Osteoblast (primary cell): ENCODE measurements around the gene RGMA. TPM values are rescaled to one million over a fixed set of nuclear protein-coding genes. Genes with fewer than 3 reads are reported as not detected.

Experiments used
- DNase-seq: peaks from one replicate; pipeline ENCODE4 v3.0.0; 2011; ENCODE audit warnings: low spot score, mixed read lengths; ENCODE audit not compliant: insufficient read length; ENCODE audit errors: missing footprints
- H2AFZ ChIP-seq: 2 replicates; pipeline ENCODE4 v1.6.0; 2011; ENCODE audit warnings: mild to moderate bottlenecking, low read length
- H3K27ac ChIP-seq: 2 replicates; pipeline ENCODE4 v1.5.1; 2011; ENCODE audit warnings: mild to moderate bottlenecking, low read depth, low read length, moderate library complexity
- H3K27me3 ChIP-seq: 2 replicates; pipeline ENCODE4 v1.6.0; 2012; ENCODE audit warnings: mild to moderate bottlenecking, control low read depth, inconsistent platforms, low read length, moderate library complexity; ENCODE audit not compliant: insufficient read depth
- H3K36me3 ChIP-seq: 2 replicates; pipeline ENCODE4 v1.5.1; 2011; ENCODE audit warnings: mild to moderate bottlenecking, low read length, control low read depth, moderate library complexity; ENCODE audit not compliant: insufficient read depth
- H3K4me1 ChIP-seq: 2 replicates; pipeline ENCODE4 v1.5.1; 2011; ENCODE audit warnings: mild to moderate bottlenecking, low read length, control low read depth, moderate library complexity; ENCODE audit not compliant: insufficient read depth
- H3K4me2 ChIP-seq: 2 replicates; pipeline ENCODE4 v1.6.0; 2011; ENCODE audit warnings: mild to moderate bottlenecking, low read length; ENCODE audit not compliant: insufficient read depth
- H3K4me3 ChIP-seq: fragments of 200-600 bp; sonication (generic); 3 replicates; pipeline ENCODE4 v1.5.1; 2012; ENCODE audit warnings: mild to moderate bottlenecking, low read length, inconsistent platforms; ENCODE audit not compliant: insufficient read depth
- H3K79me2 ChIP-seq: 2 replicates; pipeline ENCODE4 v1.6.0; 2012; ENCODE audit warnings: mild to moderate bottlenecking, low read length, control low read depth, inconsistent platforms; ENCODE audit not compliant: insufficient read depth
- H3K9me3 ChIP-seq: 2 replicates; pipeline ENCODE4 v1.5.1; 2011; ENCODE audit warnings: low read depth, low read length, control low read depth
- H4K20me1 ChIP-seq: 2 replicates; pipeline ENCODE4 v1.6.0; 2012; ENCODE audit warnings: mild to moderate bottlenecking, low read length, control low read depth; ENCODE audit not compliant: insufficient read depth
- CTCF ChIP-seq: IDR thresholded peaks from 2 replicates; pipeline ENCODE4 v1.5.1; 2011; ENCODE audit warnings: mild to moderate bottlenecking, low read depth, low read length, moderate library complexity; ENCODE audit errors: extremely low read depth
- total RNA-seq: library from RNA; depleted of rRNA; stranded (reverse); fragments of >200 nt; gene quantifications from 2 replicates; pipeline ENCODE4 v1.2.3, GENCODE V29; 2012

Gene RGMA
- total RNA-seq, 1 donor: 2.5 TPM

GRCh38 chr15:93031103-93031464, 57.9 kb downstream of the RGMA start:
- H3K4me3 ChIP-seq: no peak overlapping the region
- peaks cover 38% of the 10 kb centered on the region for H3K4me1 ChIP-seq
- no peak overlapping the region for H3K27ac ChIP-seq
- no peak overlapping the region for H2AFZ ChIP-seq
- H3K9me3 ChIP-seq: no peaks in the 10 kb centered on the region
- H3K27me3 ChIP-seq: no peaks in the 10 kb centered on the region
- peaks cover 22% of the 10 kb centered on the region for H3K36me3 ChIP-seq
- peaks cover 33% of the 10 kb centered on the region for H4K20me1 ChIP-seq
- no peak overlapping the region for H3K4me2 ChIP-seq
- no peak for DNase-seq
- TF ChIP-seq CTCF: no peak
- peaks cover 16% of the 10 kb centered on the region for H3K79me2 ChIP-seq

DNA sequence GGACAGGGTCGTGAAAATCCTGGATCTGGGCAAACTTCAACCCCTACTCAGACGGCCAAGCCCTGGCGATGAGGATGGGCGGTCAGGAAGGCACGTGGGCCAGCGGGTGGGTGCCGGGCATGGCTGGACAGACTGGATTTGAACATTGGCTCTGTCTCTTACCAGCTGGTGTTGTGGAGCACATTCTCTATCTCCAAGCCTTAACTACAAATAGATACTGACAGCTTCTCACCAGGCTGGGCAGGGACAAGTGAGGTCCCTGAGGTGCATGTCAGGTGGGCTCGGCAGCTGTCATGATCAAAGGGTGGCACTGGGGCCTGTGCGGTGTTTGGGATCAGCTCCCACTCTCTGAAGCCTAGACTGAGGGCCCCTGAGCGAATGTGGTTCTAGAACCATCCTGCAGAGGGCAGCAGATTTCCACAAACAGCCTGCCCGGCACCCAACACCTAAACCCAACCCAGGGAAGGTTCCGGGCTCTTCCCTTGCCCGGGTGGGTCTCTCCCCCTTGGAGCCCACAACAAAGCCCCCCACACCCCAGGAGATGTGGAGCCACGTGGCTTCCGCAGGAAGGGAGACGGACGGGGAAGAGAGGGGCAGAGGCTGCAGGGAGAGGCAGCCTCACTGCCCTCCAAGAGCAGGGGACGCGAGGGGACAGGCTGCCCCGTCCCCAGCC, 58.4 kb downstream of the RGMA start:
- Histone ChIP-seq H3K27me3 (no peaks in the 10 kb centered on the region), H4K20me1 (peaks cover 38% of the 10 kb centered on the region), H3K4me2 (no peak overlapping the region), H3K79me2 (peaks cover 20% of the 10 kb centered on the region), H3K9me3 (no peaks in the 10 kb centered on the region), H3K36me3 (peaks cover 27% of the 10 kb centered on the region), H2AFZ (no peak overlapping the region), H3K4me3 (no peak overlapping the region), H3K27ac (peak overlapping the region; percentile 7), H3K4me1 (peaks cover 38% of the 10 kb centered on the region)
- peak; percentile 82 for TF ChIP-seq CTCF
- peak; percentile 98 for DNase-seq

GRCh38 chr15:93029836-93030429, 59.1 kb downstream of the RGMA start:
- Histone ChIP-seq H4K20me1 (peaks cover 44% of the 10 kb centered on the region), H3K9me3 (no peaks in the 10 kb centered on the region), H3K27ac (peak overlapping the region; percentile 89)

More at GRCh38 chr15:93029836-93030429, 59.1 kb downstream of the RGMA start:
- Histone ChIP-seq H3K79me2 (peaks cover 26% of the 10 kb centered on the region), H3K36me3 (peaks cover 33% of the 10 kb centered on the region), H3K27me3 (no peaks in the 10 kb centered on the region), H3K4me3 (no peak overlapping the region), H2AFZ (no peak overlapping the region), H3K4me1 (peaks cover 38% of the 10 kb centered on the region), H3K4me2 (peak overlapping the region; percentile 80)
- DNase-seq: peak; percentile 94
- TF ChIP-seq CTCF: no peak
